KOPT-K1 (cell line): ENCODE data around the gene NUP93.

Experiments used
- H3K27ac ChIP-seq: fragments of 200-600 bp; sonication (generic); 2 replicates; pipeline ENCODE4 v1.5.1; 2016; ENCODE audit warnings: antibody characterized with exemption, mild to moderate bottlenecking, low read depth, low read length; ENCODE audit not compliant: poor library complexity, severe bottlenecking
- H3K36me3 ChIP-seq: fragments of 200-600 bp; sonication (generic); 2 replicates; pipeline ENCODE4 v1.5.1; 2017; ENCODE audit warnings: antibody characterized with exemption, mild to moderate bottlenecking, low read length, moderate library complexity; ENCODE audit not compliant: insufficient read depth
- H3K9me3 ChIP-seq: fragments of 200-600 bp; sonication (generic); 2 replicates; pipeline ENCODE4 v1.5.1; 2017; ENCODE audit warnings: antibody characterized with exemption, low read length, mild to moderate bottlenecking; ENCODE audit not compliant: insufficient read depth, poor library complexity, severe bottlenecking

Gene NUP93

DNA sequence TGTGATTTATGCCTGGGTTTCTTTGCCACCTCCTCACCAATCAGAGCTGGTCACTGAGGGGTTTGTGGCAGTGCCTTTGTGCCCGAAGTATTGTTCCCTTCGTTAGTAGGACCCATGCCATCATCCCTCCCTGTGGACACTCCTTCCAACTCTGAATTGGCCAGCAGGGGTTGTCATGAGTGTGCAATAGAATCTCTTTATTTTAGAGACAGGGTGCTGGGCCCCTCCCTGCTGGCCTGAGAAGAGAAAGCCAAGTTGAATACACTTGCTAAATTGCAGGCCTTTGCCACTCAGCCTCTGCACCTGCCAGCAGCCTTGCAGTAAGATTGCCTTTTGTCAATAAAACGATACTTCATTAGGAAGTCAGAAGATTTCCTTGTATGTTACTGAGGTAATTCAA lies 94.4 kb downstream of the NUP93 start:
- Histone ChIP-seq H3K9me3 (no peaks in the 10 kb centered on the region), H3K36me3 (peaks cover 96% of the 10 kb centered on the region), H3K27ac (no peak overlapping the region)

DNA sequence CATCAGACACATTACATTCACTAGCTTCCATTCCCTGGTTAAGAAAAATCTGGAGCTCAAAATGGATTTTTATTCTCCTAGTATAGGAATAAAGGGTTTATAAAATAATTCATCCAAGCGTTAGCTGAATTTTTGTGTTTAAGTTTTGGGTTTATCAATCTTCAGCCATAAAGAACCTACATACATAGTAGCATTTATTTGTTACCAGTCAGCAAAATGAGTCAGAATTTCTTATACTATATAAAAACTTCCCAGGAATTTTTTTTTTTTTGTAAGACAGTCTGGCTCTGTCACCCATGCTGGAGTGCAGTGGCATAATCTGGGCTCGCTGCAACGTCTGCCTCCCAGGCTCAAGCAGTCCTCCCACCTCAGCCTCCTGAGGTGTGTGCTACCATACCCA lies 94.9 kb downstream of the NUP93 start:
- peaks cover 96% of the 10 kb centered on the region for H3K36me3 ChIP-seq
- no peaks in the 10 kb centered on the region for H3K9me3 ChIP-seq

DNA sequence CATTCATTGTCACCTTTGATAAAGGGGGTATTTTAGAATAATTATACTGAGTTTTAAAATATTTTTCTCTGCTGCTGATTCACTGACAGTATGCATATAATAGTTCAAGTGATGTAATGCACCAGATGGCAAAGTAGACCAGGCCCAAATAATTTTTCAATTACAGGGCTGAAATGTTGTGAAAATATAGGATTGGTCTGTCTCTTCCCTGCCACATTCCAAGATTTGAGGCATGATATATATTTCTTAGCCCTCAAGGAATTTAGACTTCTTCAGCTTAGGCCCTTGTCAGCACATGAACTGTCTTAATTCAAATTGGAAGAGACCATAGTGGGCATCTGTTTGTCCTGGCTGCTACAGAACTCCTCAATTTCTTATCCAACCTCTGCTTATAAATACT lies 95.9 kb downstream of the NUP93 start:
- peaks cover 96% of the 10 kb centered on the region for H3K36me3 ChIP-seq

More for the DNA sequence above, 94.9 kb downstream of the NUP93 start:
- H3K27ac ChIP-seq, result no peak overlapping the region

DNA sequence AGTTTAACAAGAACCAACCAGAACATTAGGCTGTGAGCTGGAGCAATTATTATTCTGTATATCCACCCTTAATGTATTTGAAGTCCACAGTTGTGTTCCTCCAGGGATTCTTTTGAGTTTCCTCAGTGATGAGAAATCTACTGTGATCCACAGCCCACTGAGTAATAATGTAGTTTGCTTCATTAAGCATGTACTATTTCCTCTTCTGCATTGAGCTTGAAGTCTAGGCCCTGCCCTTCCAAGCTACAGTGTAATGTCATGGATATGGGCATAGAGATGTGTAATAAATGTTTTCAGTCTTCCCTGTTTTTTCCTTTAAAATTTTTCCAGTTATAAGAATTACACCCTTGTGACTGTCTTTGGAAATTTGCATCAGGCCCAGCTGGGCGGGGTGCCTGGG lies 98.7 kb downstream of the NUP93 start:
- no peaks in the 10 kb centered on the region for H3K9me3 ChIP-seq
- peaks cover 98% of the 10 kb centered on the region for H3K36me3 ChIP-seq
- H3K27ac ChIP-seq, result no peak overlapping the region

More for the DNA sequence above, 95.9 kb downstream of the NUP93 start:
- Histone ChIP-seq H3K9me3 (no peaks in the 10 kb centered on the region), H3K27ac (no peak overlapping the region)

DNA sequence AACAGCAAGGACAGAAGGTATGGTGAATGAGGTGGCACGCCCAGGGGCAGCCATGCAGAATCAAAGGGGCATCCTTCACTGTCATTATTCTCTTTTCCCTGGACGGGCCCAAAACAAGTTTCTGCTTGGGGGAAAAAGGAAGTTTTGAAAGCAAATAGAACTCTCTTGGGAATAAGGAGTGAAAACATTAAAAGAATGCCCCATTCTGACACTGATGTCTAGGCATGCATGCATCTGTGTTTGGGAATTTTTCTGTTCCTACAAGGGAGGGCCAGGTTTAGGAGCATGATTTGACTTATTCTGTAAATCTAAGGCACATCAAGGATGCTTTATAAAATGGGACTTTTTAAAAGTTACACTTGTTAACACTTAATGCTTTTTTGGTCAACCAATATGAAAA lies 100.7 kb downstream of the NUP93 start:
- no peaks in the 10 kb centered on the region for H3K9me3 ChIP-seq
- H3K36me3 ChIP-seq, result peaks cover 98% of the 10 kb centered on the region
- no peak overlapping the region for H3K27ac ChIP-seq

DNA sequence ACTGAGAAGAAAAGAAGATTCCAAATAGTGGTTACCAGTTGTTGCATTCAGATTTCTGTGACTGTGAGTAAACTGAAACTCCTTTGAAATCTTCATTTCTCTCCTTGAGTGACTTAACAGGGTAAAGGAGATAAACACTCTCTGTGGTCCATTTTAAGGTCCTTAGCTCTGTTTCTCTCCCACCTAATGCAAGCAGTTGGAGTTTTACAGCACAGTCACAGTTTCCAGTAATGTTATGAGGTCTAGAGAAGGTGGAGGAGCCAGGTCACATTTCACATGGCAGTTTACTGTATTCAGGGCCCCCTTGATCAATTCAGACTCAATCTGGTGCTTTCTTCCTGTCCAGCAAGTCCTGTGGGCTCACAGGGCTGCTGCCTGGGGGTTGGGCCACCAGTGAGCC lies 102.8 kb downstream of the NUP93 start:
- Histone ChIP-seq H3K9me3 (no peaks in the 10 kb centered on the region), H3K27ac (no peak overlapping the region), H3K36me3 (peaks cover 97% of the 10 kb centered on the region)

DNA sequence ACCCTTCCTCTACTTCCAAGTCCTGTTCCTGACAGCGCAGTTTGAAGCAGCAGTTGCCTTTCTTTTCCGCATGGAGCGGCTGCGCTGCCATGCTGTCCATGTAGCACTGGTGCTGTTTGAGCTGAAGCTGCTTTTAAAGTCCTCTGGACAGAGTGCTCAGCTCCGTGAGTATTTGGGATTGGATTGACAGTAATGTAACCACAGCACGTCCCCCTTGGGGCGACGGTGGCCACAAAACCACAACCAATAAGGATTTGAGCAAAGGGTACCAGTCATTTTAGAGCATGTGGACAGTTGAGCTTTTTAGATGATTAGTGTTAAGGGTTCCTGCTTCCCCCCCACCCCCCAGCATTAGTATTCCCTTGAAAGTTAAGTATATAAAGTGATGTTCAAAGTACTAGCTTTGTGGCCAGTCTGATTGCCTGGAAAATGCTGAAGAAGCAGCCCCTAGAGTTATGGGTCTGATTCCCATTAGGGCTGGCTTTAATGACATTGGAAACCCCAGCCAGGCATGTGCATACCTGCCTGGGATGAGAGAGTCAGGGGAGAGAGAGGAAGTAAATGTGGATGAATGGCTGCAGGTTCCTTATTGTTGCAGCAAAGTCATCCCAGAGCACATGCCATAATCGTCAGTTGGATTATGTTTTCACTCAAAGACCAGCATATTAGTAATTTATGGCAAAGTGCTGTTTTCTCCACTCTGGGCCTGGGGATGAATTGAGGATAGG lies 103.5 kb downstream of the NUP93 start:
- Histone ChIP-seq H3K27ac (no peak overlapping the region), H3K36me3 (peaks cover 98% of the 10 kb centered on the region), H3K9me3 (no peaks in the 10 kb centered on the region)

DNA sequence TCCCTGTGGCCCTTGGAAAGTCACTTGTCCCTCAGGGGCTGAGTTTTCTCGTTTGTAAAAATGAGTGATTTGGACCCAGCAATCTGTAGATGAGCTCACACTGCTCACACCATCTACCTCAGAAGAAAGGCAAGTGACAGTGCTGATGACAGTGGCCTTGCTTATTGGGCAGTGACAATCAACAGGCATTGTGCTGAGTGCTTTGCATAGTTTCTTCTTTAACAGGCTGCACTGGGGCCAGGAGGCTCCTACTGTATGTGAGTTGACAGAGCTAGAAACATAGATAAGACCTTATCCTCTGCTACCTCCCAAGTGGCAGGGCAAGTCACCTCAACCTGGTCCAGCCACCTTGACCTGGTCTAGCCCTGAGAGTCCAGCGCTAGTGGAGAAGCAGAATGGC lies 105.4 kb downstream of the NUP93 start:
- H3K36me3 ChIP-seq, result peaks cover 98% of the 10 kb centered on the region
- H3K27ac ChIP-seq, result no peak overlapping the region
- H3K9me3 ChIP-seq, result no peaks in the 10 kb centered on the region

DNA sequence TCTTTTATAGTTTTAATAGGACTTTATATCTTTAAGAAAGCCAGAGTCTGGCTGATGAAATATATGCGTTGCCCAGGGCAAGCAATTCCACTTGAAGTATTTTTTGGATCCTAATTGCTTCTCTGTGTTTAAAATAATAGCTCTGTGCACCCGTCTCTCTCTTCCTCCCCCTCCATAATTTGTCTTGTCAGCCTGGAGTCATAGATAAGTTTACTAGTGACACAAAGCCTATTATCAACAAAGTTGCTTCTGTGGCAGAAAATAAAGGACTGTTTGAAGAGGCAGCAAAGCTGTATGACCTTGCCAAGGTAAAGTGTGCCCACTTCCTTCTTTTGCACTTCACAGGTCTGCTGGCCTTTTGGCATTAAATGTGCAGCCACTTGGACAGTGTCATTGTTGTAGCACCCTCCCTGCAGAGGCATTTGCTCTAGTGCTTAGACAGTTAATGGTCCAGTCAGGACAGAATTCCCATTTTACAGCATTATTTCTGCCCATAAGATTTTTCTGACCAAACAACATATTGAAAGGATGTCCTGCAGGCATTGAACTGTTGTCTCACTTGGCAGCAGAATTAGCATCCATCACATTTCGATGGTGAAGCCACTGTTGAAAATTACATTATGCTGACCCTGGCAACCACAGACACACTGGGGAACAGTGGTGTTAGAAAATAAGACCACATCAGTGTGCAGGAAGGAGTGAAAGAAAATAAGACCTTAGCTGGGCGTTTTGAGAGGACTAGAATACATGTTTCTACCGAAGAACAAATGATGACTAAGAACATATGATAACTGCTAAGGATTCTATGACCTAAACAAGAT lies 106.7 kb downstream of the NUP93 start:
- H3K36me3 ChIP-seq, result peaks cover 98% of the 10 kb centered on the region
- no peaks in the 10 kb centered on the region for H3K9me3 ChIP-seq
- no peak overlapping the region for H3K27ac ChIP-seq

DNA sequence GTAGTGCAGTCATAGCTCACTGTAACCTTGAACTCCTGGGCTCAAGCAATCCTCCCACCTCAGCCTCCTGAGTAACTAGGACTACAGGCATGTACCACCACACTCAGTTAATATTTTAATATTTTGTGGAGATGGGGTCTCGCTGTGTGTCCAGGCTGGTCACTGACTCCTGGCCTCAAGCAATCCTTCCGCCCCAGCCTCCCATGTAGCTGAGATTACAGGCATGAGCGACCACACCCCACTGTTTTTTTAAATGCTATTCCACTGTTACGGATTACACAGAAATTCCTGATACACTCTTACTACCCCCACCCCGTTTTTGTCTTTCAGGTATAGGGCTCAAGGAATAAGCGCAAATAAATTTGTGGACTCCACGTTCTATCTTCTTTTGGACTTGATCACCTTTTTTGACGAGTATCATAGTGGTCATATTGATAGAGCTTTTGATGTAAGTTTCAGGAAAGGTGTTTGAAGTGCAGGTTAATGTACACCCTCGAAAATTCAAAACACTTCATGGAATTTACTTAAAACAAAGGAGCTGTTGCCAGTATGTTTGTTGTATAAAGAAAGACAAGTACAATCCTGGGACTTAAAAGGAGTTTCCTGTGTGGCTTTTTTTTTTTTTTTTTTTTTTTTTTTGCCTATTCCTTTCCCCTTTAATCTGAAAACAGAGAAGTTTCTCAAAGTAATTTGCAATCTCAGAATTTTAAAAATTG lies 108.9 kb downstream of the NUP93 start:
- H3K36me3 ChIP-seq, result peaks cover 98% of the 10 kb centered on the region
- H3K27ac ChIP-seq, result no peak overlapping the region
- no peaks in the 10 kb centered on the region for H3K9me3 ChIP-seq

DNA sequence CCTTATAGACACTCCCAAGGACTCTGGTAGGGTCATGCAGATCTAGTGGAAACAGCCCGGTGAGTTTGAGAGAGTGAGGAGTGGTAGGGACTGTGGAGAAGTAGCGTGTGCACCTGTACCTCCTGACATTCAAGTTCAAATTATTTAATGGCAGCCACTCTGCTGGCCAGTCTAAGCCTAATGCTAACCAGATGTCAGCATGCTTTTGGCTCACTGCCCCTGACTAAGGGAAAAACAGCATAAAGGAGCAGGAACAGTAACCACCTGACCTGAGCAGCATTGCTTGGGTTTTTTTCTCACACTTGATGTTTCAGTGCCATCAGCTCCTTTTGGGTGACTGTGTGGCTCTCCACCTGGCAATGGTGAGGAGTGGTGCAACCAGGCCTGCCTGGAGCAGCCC lies 111.3 kb downstream of the NUP93 start:
- peaks cover 98% of the 10 kb centered on the region for H3K36me3 ChIP-seq

DNA sequence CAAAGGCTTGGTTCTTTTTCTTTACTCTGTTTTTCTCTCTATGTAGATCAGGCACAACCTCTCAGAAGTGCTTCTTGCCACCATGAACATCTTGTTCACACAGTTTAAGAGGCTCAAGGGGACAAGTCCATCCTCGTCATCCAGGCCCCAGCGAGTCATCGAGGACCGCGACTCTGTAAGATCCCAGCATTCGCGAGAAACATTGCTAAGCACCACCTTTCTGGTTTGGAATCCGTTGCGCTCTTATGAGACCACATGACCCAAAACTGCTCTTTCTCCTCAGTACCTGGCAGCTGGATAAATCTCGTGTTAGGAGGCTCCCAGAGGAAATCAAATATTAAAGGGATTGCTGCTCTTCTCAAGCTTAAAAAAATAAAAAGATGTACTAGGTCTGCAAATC lies 111.7 kb downstream of the NUP93 start:
- H3K9me3 ChIP-seq, result no peaks in the 10 kb centered on the region
- peaks cover 94% of the 10 kb centered on the region for H3K36me3 ChIP-seq

More for the DNA sequence above, 111.3 kb downstream of the NUP93 start:
- Histone ChIP-seq H3K9me3 (no peaks in the 10 kb centered on the region), H3K27ac (no peak overlapping the region)

DNA sequence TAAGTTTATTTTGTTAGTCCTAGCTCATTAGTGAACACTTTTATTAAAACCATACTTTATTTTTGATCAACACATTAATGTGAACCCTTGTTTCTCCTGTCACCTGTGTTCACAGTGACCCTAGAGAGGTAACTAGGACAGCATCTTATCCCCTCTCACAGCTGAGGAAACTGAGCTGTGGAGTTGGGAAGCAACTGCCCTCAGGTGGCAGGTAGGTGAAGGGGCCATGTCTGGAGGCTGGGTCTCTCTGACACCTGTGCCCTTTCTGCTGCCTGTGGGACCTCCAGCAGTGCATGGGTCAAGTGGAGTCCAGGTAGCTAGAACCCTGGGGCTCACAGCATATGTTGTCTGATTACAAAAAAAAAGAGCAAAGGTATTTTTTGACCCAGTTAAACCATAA lies 112.2 kb downstream of the NUP93 start:
- Histone ChIP-seq H3K9me3 (no peaks in the 10 kb centered on the region), H3K27ac (no peak overlapping the region), H3K36me3 (peaks cover 89% of the 10 kb centered on the region)

More for the DNA sequence above, 111.7 kb downstream of the NUP93 start:
- no peak overlapping the region for H3K27ac ChIP-seq

DNA sequence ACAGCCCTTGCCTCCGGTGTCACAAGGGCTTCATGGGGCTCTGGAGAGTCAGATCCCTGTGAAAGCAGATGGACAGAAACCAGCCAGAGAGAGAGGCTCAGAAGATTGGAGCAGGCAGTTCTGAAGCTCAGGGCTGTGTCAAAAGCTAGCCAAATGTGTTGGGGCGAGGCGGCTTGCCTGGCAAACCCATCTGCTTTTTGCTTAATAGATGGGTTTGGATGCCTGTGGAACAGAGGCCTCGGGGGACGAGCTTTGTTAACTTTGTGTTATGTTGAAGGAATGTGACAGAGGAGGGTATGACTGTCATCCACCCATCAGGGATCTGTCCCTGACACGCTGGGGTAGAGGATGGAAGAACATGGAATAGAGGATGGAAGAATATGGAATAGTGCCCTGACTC lies 114.1 kb downstream of the NUP93 start:
- no peaks in the 10 kb centered on the region for H3K9me3 ChIP-seq
- peaks cover 70% of the 10 kb centered on the region for H3K36me3 ChIP-seq
- no peak overlapping the region for H3K27ac ChIP-seq
